ENCODE measurements around the gene DAD1. TPM values are rescaled to one million over a fixed set of nuclear protein-coding genes. Genes with fewer than 3 reads are reported as not detected.
"Not testable (repeated sequence)": the region's sequence is repeated elsewhere in the genome, so short reads cannot be mapped to it uniquely, and the experiment has no call there.

Gene DAD1
- total RNA-seq, 1 experiment from 2014 or later = 258 TPM

DNA sequence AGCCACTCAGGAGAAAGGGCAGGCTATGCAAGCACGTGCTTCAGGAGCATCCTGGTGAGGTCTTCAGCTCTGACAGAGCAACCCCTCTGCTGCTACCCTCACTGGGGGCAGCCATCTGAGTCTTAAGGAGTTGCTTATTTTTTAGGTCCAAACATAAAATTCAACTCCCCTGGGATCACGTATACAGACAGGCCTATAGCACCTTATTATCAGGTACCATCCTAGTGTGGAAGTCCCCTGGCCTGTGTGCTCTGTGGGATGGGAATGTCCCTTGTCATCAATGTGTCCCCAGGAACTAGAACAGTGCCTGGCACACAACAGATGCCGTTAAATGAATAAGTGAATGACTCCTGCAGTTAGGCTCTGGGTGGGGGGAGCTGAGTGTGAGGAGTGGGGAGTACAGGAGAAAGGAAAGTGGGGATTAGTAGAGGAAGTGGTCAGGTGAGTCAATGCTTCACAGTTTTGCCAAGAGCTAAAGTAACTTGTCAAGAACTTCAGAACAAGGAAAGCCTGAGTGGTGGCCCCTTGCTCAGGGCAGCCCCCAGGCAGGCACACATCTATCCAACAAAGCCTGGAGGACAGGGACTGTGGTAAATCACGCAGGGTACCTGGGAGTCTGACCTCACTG is 33.5 kb downstream of the DAD1 start:
- no TSS peak for BruUV-seq (replicated peaks)
- peak; percentile 83 for DNase-seq
- H3K9me3 ChIP-seq (ENCODE audit: low read length) = no peaks in the 10 kb centered on the region
- peak; percentile 6; the same call in 1 of the 2 replicates for ATAC-seq
- H2AFZ ChIP-seq (ENCODE audit: low read length) = 0 out of 2 replicates have a peak overlapping the region, but pooled peaks have one; percentile 39
- intact Hi-C loops (cut with micrococcal nuclease) = loop anchor here (2.0 to 10.0 kb wide), 5 partner anchors 81 to 507 kb away; no protein-coding TSS in a partner anchor
- peaks cover 51% of the 10 kb centered on the region for H3K4me1 ChIP-seq (ENCODE audit: insufficient read depth, low read length)
- no peaks in the 10 kb centered on the region for H3K79me2 ChIP-seq (ENCODE audit: low read length)
- peak overlapping the region; percentile 94 for H3K27ac ChIP-seq (ENCODE audit: low read length)
- H3K27me3 ChIP-seq (ENCODE audit: low read length) = no peaks in the 10 kb centered on the region
- no peak overlapping the region for H3K4me3 ChIP-seq (ENCODE audit: low read length)
- ChIA-PET POLR2A (ENCODE audit: unreplicated experiment) (no interaction called here), CTCF (interaction anchor here (0.5 to 2.3 kb wide), 11 partner anchors 87 to 431 kb away, joined by 3 to 7 read pairs (median 4); partner anchors contain the start of gene OXA1L)
- H3K36me3 ChIP-seq (ENCODE audit: low read depth, low read length) = no peaks in the 10 kb centered on the region; the same call in 1 of the 2 replicates
- H3K9ac ChIP-seq (ENCODE audit: low read length) = peak overlapping the region; percentile 65
- H3K4me2 ChIP-seq (ENCODE audit: low read length) = peak overlapping the region; percentile 83
- TF ChIP-seq CTCF (conservative IDR thresholded peaks at IDR 0.05; ENCODE audit: low read depth, low read length) (no peak), EZH2 (IDR thresholded peaks at IDR 0.05; ENCODE audit: low read length, unreplicated experiment) (no peak), EZH2phosphoT487 (IDR thresholded peaks at IDR 0.05; ENCODE audit: borderline replicate concordance, low read length) (no peak)
- H3K9me2 ChIP-seq (replicated peaks; ENCODE audit: low read length) = no peaks in the 10 kb centered on the region
- no peaks in the 10 kb centered on the region for H3F3A ChIP-seq (ENCODE audit: low read length, unreplicated experiment)
- H4K20me1 ChIP-seq (ENCODE audit: low read length) = no peaks in the 10 kb centered on the region

DNA sequence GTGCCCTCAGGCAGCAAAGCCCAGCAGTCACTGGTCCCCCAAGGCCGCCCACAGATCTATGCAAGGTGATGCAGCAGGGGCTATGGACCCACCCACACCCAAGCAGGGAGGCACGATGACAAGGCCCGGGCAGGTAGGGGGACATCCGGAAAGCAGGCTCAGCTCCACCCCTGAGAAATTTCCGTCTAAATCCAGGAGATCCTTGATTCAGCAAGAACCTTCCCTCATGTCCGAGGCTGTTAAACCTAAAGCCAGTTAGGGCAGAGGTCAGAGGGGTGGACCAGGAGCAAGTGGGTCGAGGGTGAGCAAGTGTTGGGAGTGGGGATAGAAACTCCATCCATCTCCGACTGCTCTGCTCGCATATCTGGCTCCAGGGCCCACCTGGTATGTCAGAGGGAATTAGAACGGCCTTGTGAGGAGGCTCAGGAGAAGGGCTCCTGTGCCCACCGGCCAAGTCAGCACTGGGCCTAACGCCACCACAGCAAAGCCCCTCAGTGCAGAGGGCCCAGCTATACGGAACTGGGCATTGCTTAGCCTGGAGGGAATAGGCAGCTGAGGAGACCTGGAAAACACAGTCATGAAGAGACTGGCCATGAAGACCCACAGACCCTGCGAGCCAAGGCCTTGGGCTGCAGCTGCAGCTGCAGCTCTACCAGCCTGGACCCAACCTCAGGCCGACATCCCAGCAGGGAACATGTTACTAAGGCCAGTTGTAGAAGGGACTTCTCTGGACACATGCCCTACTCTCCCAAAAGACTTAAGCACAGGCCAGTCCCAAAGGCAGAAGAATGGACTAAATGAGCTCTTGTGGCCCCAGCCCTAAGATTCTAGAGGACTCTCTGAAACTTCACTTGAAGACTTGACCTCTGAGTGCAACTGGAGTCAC is 34.3 kb downstream of the DAD1 start:
- ChIA-PET POLR2A (ENCODE audit: unreplicated experiment) (no interaction called here), CTCF (interaction anchor here (0.6 to 2.3 kb wide), 4 partner anchors 122 to 296 kb away, joined by 3 to 6 read pairs (median 4); no protein-coding TSS in a partner anchor)
- Histone ChIP-seq H3K4me1 (ENCODE audit: insufficient read depth, low read length) (peaks cover 59% of the 10 kb centered on the region), H3K79me2 (ENCODE audit: low read length) (no peaks in the 10 kb centered on the region), H2AFZ (ENCODE audit: low read length) (no peak overlapping the region), H3K27me3 (ENCODE audit: low read length) (no peaks in the 10 kb centered on the region), H3K9me3 (ENCODE audit: low read length) (no peaks in the 10 kb centered on the region), H3F3A (ENCODE audit: low read length, unreplicated experiment) (no peaks in the 10 kb centered on the region), H3K9me2 (replicated peaks; ENCODE audit: low read length) (no peaks in the 10 kb centered on the region), H3K9ac (ENCODE audit: low read length) (no peak overlapping the region), H3K27ac (ENCODE audit: low read length) (peak overlapping the region; percentile 94), H3K4me2 (ENCODE audit: low read length) (no peak overlapping the region), H3K36me3 (ENCODE audit: low read depth, low read length) (no peaks in the 10 kb centered on the region; the same call in 1 of the 2 replicates), H4K20me1 (ENCODE audit: low read length) (no peaks in the 10 kb centered on the region), H3K4me3 (ENCODE audit: low read length) (no peak overlapping the region)
- DNase-seq = no peak
- BruUV-seq (replicated peaks) = no TSS peak
- TF ChIP-seq EZH2 (IDR thresholded peaks at IDR 0.05; ENCODE audit: low read length, unreplicated experiment) (no peak), CTCF (conservative IDR thresholded peaks at IDR 0.05; ENCODE audit: low read depth, low read length) (no peak), EZH2phosphoT487 (IDR thresholded peaks at IDR 0.05; ENCODE audit: borderline replicate concordance, low read length) (no peak)
- intact Hi-C loops (cut with micrococcal nuclease) = loop anchor here (5.0 to 10.0 kb wide), 4 partner anchors 80 to 508 kb away; no protein-coding TSS in a partner anchor
- ATAC-seq = no peak

DNA sequence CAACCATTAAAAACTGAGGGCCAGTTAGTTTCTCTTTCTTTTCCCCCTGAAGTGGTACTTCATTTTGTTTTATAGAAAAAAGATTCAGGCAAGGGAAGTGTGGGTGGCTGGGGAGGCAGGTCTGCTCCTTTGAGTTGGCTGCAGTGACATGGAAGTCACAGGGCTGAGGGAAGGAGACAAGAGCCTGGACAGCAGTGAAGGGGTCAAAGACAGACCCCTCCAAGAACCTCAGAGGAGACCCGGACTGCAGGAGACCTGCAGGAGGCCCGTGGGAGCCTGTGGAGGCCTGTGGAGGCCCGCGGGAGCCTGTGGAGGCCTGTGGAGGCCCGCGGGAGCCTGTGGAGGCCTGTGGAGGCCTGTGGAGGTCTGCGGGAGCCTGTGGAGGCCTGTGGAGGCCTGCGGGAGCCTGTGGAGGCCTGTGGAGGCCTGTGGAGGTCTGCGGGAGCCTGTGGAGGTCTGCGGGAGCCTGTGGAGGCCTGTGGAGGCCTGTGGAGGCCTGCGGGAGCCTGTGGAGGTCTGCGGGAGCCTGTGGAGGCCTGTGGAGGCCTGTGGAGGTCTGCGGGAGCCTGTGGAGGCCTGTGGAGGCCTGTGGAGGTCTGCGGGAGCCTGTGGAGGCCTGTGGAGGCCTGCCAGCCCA is 35.0 kb downstream of the DAD1 start:
- ATAC-seq; H2AFZ ChIP-seq (ENCODE audit: low read length); H3K79me2 ChIP-seq (ENCODE audit: low read length); H3K9me3 ChIP-seq (ENCODE audit: low read length); H3K27ac ChIP-seq (ENCODE audit: low read length); H3K9me2 ChIP-seq (replicated peaks; ENCODE audit: low read length); CTCF ChIA-PET; H3K36me3 ChIP-seq (ENCODE audit: low read depth, low read length); H3K4me3 ChIP-seq (ENCODE audit: low read length); POLR2A ChIA-PET (ENCODE audit: unreplicated experiment); H4K20me1 ChIP-seq (ENCODE audit: low read length); DNase-seq; H3F3A ChIP-seq (ENCODE audit: low read length, unreplicated experiment); H3K9ac ChIP-seq (ENCODE audit: low read length); H3K27me3 ChIP-seq (ENCODE audit: low read length); BruUV-seq (replicated peaks); H3K4me2 ChIP-seq (ENCODE audit: low read length): not testable (repeated sequence)
- peaks cover 63% of the 10 kb centered on the region for H3K4me1 ChIP-seq (ENCODE audit: insufficient read depth, low read length)
- intact Hi-C loops (cut with micrococcal nuclease) = loop anchor here (10.0 kb wide), 2 partner anchors 79 to 239 kb away; no protein-coding TSS in a partner anchor
